ENCODE data around the gene IL10RA. TPM values are rescaled to one million over a fixed set of nuclear protein-coding genes. Genes with fewer than 3 reads are reported as not detected.
"Not testable (repeated sequence)": the region's sequence is repeated elsewhere in the genome, so short reads cannot be mapped to it uniquely, and the experiment has no call there.

The IL10RA gene
- total and polyA plus RNA-seq, 4 donors, result 2.3 to 11.6 (median 9.2) TPM

DNA sequence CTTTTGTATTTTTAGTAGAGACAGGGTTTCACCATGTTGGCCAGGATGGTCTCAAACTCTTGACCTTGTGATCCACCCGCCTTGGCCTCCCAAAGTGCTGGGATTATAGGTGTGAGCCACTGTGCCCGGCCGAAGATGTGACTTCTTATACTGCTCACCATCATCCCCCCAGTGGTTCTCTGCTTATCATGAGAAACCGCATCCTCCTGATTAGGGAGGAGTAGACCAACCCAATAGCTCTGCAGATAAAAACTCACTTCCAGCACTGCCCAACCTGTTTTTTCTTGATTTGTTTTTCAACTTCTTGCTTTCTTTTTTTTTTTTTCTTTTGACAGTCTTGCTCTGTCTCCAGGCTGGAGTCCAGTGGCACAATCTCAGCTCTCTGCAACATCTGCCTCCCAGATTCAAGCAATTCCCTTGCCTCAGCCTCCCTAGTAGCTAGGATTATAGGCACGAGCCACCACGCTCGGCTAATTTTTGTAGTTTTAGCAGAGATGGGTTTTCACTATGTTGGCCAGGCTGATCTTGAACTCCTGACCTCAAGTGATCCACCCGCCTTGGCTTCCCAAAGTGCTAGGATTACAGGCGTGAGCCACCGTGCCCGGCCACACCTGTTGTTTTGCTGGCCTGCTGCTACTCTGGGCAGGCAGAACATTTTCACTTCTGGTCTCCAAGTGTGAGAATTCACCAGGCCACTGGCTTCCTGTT lies 21.5 kb downstream of the IL10RA start:
- H3K27me3 ChIP-seq (ENCODE audit: control insufficient read depth in 4 of 4, insufficient read depth in 4 of 4, low read length in 3 of 4); DNase-seq (ENCODE audit: low spot score); H3K4me1 ChIP-seq (ENCODE audit: control insufficient read depth in 4 of 4, insufficient read depth in 4 of 4, low read length in 3 of 4); H3K4me3 ChIP-seq (ENCODE audit: low read depth in 1 of 3, low read length in 3 of 3); H3K9ac ChIP-seq (ENCODE audit: low read depth in 1 of 2, low read length in 2 of 2); H3K9me3 ChIP-seq (ENCODE audit: control insufficient read depth in 4 of 4, low read length in 3 of 4); H3K36me3 ChIP-seq (ENCODE audit: control insufficient read depth in 4 of 4, insufficient read depth in 3 of 4, low read depth in 1 of 4, low read length in 3 of 4): not testable (repeated sequence)
- peak overlapping the region; percentile 30 to 53 for H3K27ac ChIP-seq (ENCODE audit: low read depth in 1 of 2, low read length in 2 of 2)
- WGBS, result 78% methylated on average over 11 of the region's 11 CpGs

DNA sequence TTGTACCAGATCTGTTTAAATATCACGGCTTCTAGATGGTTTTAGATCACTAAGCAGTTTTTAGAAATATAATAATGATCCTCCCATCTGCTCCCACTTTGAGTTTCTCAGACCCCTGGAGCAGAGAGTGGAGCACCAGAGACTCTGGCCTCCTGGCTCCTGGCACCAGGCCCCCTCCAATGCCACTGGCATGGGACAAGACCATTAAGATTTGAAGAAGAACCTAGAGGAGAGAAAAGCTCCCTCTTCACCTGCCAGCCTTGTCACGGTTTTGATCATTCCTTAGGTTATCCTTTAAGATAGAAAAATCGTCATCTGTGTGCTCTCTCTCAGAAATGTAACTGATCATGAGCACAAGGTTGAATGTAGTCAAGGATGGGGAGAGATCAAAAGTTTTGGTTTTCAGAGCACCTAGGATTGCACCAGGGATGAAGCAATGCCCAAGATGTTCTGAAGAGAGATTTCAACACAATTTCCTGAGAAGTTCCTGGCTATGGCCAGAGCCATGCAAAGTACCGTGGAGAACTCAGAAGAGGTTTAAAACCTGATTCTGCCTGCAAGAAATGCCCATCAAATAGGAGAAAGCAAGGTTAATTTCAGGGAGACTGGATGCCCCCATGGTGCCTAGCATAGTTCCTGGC lies 22.2 kb downstream of the IL10RA start:
- peak overlapping the region; percentile 6 to 30 for H3K27ac ChIP-seq (ENCODE audit: low read depth in 1 of 2, low read length in 2 of 2)
- no peak for DNase-seq (ENCODE audit: low spot score)
- H3K36me3 ChIP-seq (ENCODE audit: control insufficient read depth in 4 of 4, insufficient read depth in 3 of 4, low read depth in 1 of 4, low read length in 3 of 4), result no peaks in the 10 kb centered on the region
- 78% methylated on average over 4 of the region's 4 CpGs for WGBS
- H3K9ac ChIP-seq (ENCODE audit: low read depth in 1 of 2, low read length in 2 of 2), result no peak overlapping the region
- H3K9me3 ChIP-seq (ENCODE audit: control insufficient read depth in 4 of 4, low read length in 3 of 4), result peaks cover 0 to 6% (median 0%) of the 10 kb centered on the region in 4 donors
- H3K4me1 ChIP-seq (ENCODE audit: control insufficient read depth in 4 of 4, insufficient read depth in 4 of 4, low read length in 3 of 4), result peaks cover 0 to 2% (median under 1%) of the 10 kb centered on the region in 4 donors
- no peaks in the 10 kb centered on the region for H3K27me3 ChIP-seq (ENCODE audit: control insufficient read depth in 4 of 4, insufficient read depth in 4 of 4, low read length in 3 of 4)
- H3K4me3 ChIP-seq (ENCODE audit: low read depth in 1 of 3, low read length in 3 of 3), result no peak overlapping the region
- no peak for TF ChIP-seq GABPA (IDR thresholded peaks at IDR 0.05 in 1 of 2, conservative IDR thresholded peaks at IDR 0.05 in 1 of 2)
- no peak for TF ChIP-seq MAX (IDR thresholded peaks at IDR 0.05)
- TF ChIP-seq, protein P1, sequence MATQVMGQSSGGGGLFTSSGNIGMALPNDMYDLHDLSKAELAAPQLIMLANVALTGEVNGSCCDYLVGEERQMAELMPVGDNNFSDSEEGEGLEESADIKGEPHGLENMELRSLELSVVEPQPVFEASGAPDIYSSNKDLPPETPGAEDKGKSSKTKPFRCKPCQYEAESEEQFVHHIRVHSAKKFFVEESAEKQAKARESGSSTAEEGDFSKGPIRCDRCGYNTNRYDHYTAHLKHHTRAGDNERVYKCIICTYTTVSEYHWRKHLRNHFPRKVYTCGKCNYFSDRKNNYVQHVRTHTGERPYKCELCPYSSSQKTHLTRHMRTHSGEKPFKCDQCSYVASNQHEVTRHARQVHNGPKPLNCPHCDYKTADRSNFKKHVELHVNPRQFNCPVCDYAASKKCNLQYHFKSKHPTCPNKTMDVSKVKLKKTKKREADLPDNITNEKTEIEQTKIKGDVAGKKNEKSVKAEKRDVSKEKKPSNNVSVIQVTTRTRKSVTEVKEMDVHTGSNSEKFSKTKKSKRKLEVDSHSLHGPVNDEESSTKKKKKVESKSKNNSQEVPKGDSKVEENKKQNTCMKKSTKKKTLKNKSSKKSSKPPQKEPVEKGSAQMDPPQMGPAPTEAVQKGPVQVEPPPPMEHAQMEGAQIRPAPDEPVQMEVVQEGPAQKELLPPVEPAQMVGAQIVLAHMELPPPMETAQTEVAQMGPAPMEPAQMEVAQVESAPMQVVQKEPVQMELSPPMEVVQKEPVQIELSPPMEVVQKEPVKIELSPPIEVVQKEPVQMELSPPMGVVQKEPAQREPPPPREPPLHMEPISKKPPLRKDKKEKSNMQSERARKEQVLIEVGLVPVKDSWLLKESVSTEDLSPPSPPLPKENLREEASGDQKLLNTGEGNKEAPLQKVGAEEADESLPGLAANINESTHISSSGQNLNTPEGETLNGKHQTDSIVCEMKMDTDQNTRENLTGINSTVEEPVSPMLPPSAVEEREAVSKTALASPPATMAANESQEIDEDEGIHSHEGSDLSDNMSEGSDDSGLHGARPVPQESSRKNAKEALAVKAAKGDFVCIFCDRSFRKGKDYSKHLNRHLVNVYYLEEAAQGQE (IDR thresholded peaks at IDR 0.05), result no peak
- TF ChIP-seq CTCF (IDR thresholded peaks at IDR 0.05; ENCODE audit: low read depth, low read length, missing input control), result no peak
- no peak for TF ChIP-seq HNF4A (conservative IDR thresholded peaks at IDR 0.05)
- no peak for TF ChIP-seq HNF4G (IDR thresholded peaks at IDR 0.05)
- no peak for TF ChIP-seq SP1 (IDR thresholded peaks at IDR 0.05)
- no peak for TF ChIP-seq JUND (IDR thresholded peaks at IDR 0.05)
- TF ChIP-seq FOXA2 (IDR thresholded peaks at IDR 0.05), result no peak
- no peak for TF ChIP-seq TAF1 (conservative IDR thresholded peaks at IDR 0.05)
- TF ChIP-seq YY1 (IDR thresholded peaks at IDR 0.05), result no peak
- TF ChIP-seq, protein P2, sequence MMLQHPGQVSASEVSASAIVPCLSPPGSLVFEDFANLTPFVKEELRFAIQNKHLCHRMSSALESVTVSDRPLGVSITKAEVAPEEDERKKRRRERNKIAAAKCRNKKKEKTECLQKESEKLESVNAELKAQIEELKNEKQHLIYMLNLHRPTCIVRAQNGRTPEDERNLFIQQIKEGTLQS (IDR thresholded peaks at IDR 0.05), result no peak
- TF ChIP-seq FOXA1 (IDR thresholded peaks at IDR 0.05), result no peak

Data from liver (tissue), 9 donors.